Loucy (cell line): ENCODE data around the gene NOSIP.
A peak's percentile ranks its signal among the peaks of the same experiment; 100 is the strongest.

Experiments
- H2AFZ ChIP-seq: fragments of 200-600 bp; sonication (generic); 2 replicates; pipeline ENCODE4 v1.6.0; 2016; ENCODE audit warnings: antibody characterized with exemption, mild to moderate bottlenecking, low read length, moderate library complexity
- H3F3A ChIP-seq: fragments of 200-600 bp; 2 replicates; pipeline ENCODE4 v1.6.0; 2016; ENCODE audit warnings: antibody characterized with exemption, low read depth, mild to moderate bottlenecking
- H3K27me3 ChIP-seq: fragments of 200-600 bp; sonication (generic); 2 replicates; pipeline ENCODE4 v1.6.1; 2014; ENCODE audit warnings: low read length, mild to moderate bottlenecking; ENCODE audit not compliant: insufficient read depth, poor library complexity, severe bottlenecking
- H3K36me3 ChIP-seq: fragments of 200-600 bp; sonication (generic); 2 replicates; pipeline ENCODE4 v1.6.1; 2016; ENCODE audit warnings: low read length; ENCODE audit not compliant: insufficient read depth
- H3K4me1 ChIP-seq: fragments of 200-600 bp; sonication (generic); 2 replicates; pipeline ENCODE4 v1.5.1; 2014; ENCODE audit warnings: low read length, mild to moderate bottlenecking; ENCODE audit not compliant: insufficient read depth, poor library complexity, severe bottlenecking
- H3K4me2 ChIP-seq: fragments of 200-600 bp; sonication (generic); 2 replicates; pipeline ENCODE4 v1.6.0; 2014; ENCODE audit warnings: antibody characterized with exemption, low read length, low read depth, mild to moderate bottlenecking; ENCODE audit not compliant: poor library complexity, severe bottlenecking
- H3K4me3 ChIP-seq: fragments of 200-600 bp; sonication (generic); 2 replicates; pipeline ENCODE4 v1.5.1; 2014; ENCODE audit warnings: low read length, mild to moderate bottlenecking, mixed read lengths; ENCODE audit not compliant: poor library complexity, severe bottlenecking
- H3K79me2 ChIP-seq: fragments of 200-600 bp; sonication (generic); 2 replicates; pipeline ENCODE4 v1.6.1; 2014; ENCODE audit warnings: low read length; ENCODE audit not compliant: insufficient read depth
- H3K9ac ChIP-seq: fragments of 200-600 bp; sonication (generic); 2 replicates; pipeline ENCODE4 v1.6.0; 2014; ENCODE audit warnings: mild to moderate bottlenecking, low read depth, low read length, moderate library complexity; ENCODE audit not compliant: poor library complexity, severe bottlenecking
- H3K9me2 ChIP-seq: fragments of 200-600 bp; sonication (generic); replicated peaks from 2 replicates; pipeline ENCODE4 v1.6.1; 2016; ENCODE audit warnings: low read depth, low read length, mixed read lengths
- H3K9me3 ChIP-seq: fragments of 200-600 bp; sonication (generic); 2 replicates; pipeline ENCODE4 v1.6.1; 2014; ENCODE audit warnings: mild to moderate bottlenecking, antibody characterized with exemption, low read length, low read depth; ENCODE audit not compliant: insufficient read depth
- H4K20me1 ChIP-seq: fragments of 200-600 bp; sonication (generic); 2 replicates; pipeline ENCODE4 v1.6.0; 2014; ENCODE audit warnings: antibody characterized with exemption, low read length, mild to moderate bottlenecking; ENCODE audit not compliant: insufficient read depth, poor library complexity, severe bottlenecking
- CTCF ChIP-seq: fragments of 200-600 bp; sonication (generic); conservative IDR thresholded peaks from 2 replicates; pipeline ENCODE4 v1.5.1; 2014; ENCODE audit warnings: mild to moderate bottlenecking, antibody characterized with exemption, low read length
- EZH2phosphoT487 ChIP-seq: fragments of 200-600 bp; IDR thresholded peaks from 2 replicates; pipeline ENCODE4 v1.6.1; 2018; ENCODE audit warnings: antibody characterized with exemption, mild to moderate bottlenecking, moderate library complexity, borderline replicate concordance

NOSIP gene

GRCh38 chr19:49594993-49595818 lies 14.8 kb upstream of the NOSIP start:
- peaks cover 20% of the 10 kb centered on the region for H3K4me1 ChIP-seq
- no peaks in the 10 kb centered on the region for H3K9me3 ChIP-seq
- peaks cover 55% of the 10 kb centered on the region for H3K79me2 ChIP-seq
- no peak overlapping the region for H2AFZ ChIP-seq
- peaks cover 5% of the 10 kb centered on the region for H3K27me3 ChIP-seq
- peaks cover 70% of the 10 kb centered on the region for H4K20me1 ChIP-seq
- peaks cover 49% of the 10 kb centered on the region; the same call in 1 of the 2 replicates for H3K36me3 ChIP-seq
- no peak overlapping the region for H3K4me2 ChIP-seq
- H3F3A ChIP-seq: peaks cover 13% of the 10 kb centered on the region; the same call in 1 of the 2 replicates
- H3K9me2 ChIP-seq: no peaks in the 10 kb centered on the region
- no peak overlapping the region for H3K4me3 ChIP-seq
- no peak overlapping the region for H3K9ac ChIP-seq
- no peak for TF ChIP-seq CTCF
- TF ChIP-seq EZH2phosphoT487: no peak

GRCh38 chr19:49594157-49594992 lies 14.0 kb upstream of the NOSIP start:
- TF ChIP-seq EZH2phosphoT487 (no peak), CTCF (no peak)
- Histone ChIP-seq H3F3A (peaks cover 14% of the 10 kb centered on the region; the same call in 1 of the 2 replicates), H3K4me2 (peak overlapping the region; percentile 77), H3K4me1 (peaks cover 20% of the 10 kb centered on the region), H3K27me3 (peaks cover 5% of the 10 kb centered on the region), H3K4me3 (peak overlapping the region; percentile 91), H3K36me3 (peaks cover 41% of the 10 kb centered on the region; the same call in 1 of the 2 replicates), H3K9me3 (no peaks in the 10 kb centered on the region), H3K79me2 (peaks cover 55% of the 10 kb centered on the region), H3K9me2 (no peaks in the 10 kb centered on the region), H3K9ac (peak overlapping the region; percentile 26), H4K20me1 (peaks cover 62% of the 10 kb centered on the region), H2AFZ (no peak overlapping the region)

GRCh38 chr19:49593233-49594113 lies 13.1 kb upstream of the NOSIP start:
- Histone ChIP-seq H3K79me2 (peaks cover 51% of the 10 kb centered on the region), H3K4me2 (peak overlapping the region; percentile 77), H3F3A (peaks cover 14% of the 10 kb centered on the region; the same call in 1 of the 2 replicates), H3K9me3 (no peaks in the 10 kb centered on the region), H3K4me1 (peaks cover 20% of the 10 kb centered on the region), H3K36me3 (peaks cover 33% of the 10 kb centered on the region; the same call in 1 of the 2 replicates), H3K9ac (peak overlapping the region; percentile 99), H2AFZ (no peak overlapping the region), H3K4me3 (peak overlapping the region; percentile 91), H3K9me2 (no peaks in the 10 kb centered on the region), H4K20me1 (peaks cover 56% of the 10 kb centered on the region), H3K27me3 (peaks cover 5% of the 10 kb centered on the region)
- TF ChIP-seq CTCF (no peak), EZH2phosphoT487 (no peak)
